Measurements from ENCODE around the gene GRID2.

- TF ChIP-seq POLR2A (IDR thresholded peaks at IDR 0.05; ENCODE audit: low read depth, low read length) (no peak), POLR2AphosphoS5 (IDR thresholded peaks at IDR 0.05; ENCODE audit: low read depth, low read length) (no peak), TAF1 (IDR thresholded peaks at IDR 0.05; ENCODE audit: borderline replicate concordance, low read depth, low read length) (no peak)
These were observed 179.6 kb downstream of the GRID2 start for GRCh38 chr4:92483341-92483740.
